SH-SY5Y (cell line): Measurements from ENCODE around the gene ZNF598.

Source experiments
- GATA2 ChIP-seq: IDR thresholded peaks from 2 replicates; pipeline ENCODE4 v1.6.1; 2011; ENCODE audit warnings: mild to moderate bottlenecking, low read depth, low read length
- GATA3 ChIP-seq: IDR thresholded peaks from 2 replicates; pipeline ENCODE4 v1.6.1; 2011; ENCODE audit warnings: low read depth, mild to moderate bottlenecking, low read length, moderate library complexity

GRCh38 chr16:2007081-2007836, 2.4 kb downstream of the ZNF598 start:
- TF ChIP-seq GATA2, result no peak
- no peak for TF ChIP-seq GATA3
